A673 (cell line): ENCODE data around the gene FUT3. TPM values are rescaled to one million over a fixed set of nuclear protein-coding genes. Genes with fewer than 3 reads are reported as not detected.
"Not testable (repeated sequence)": the region's sequence is repeated elsewhere in the genome, so short reads cannot be mapped to it uniquely, and the experiment has no call there.

Experiments used
- BruUV-seq: library from RNA; stranded (reverse); fragments of 400-500 nt; replicated peaks from 2 replicates; lab custom pipeline; 2021; lab: Mats Ljungman, UMichigan
- CTCF ChIA-PET: fragments of 300-600 bp; sonication (Branson Sonifier 250); formaldehyde crosslinking; loops from one replicate; lab custom pipeline; 2022; ENCODE audit warnings: antibody characterized with exemption; lab: Charles Lee
- POLR2A ChIA-PET: fragments of 300-600 bp; sonication (Branson Sonifier 250); formaldehyde crosslinking; loops from one replicate; lab custom pipeline; 2022; ENCODE audit warnings: antibody characterized with exemption; ENCODE audit not compliant: low non-redundant PET; lab: Charles Lee
- DNase-seq: peaks from one replicate; pipeline ENCODE4 v3.0.0-alpha.2; 2015; ENCODE audit warnings: low spot score
- H3K27ac ChIP-seq: fragments of 200-600 bp; sonication (generic); 2 replicates; pipeline ENCODE4 v1.5.1; 2016; ENCODE audit warnings: mixed run types, low read depth, mild to moderate bottlenecking, mixed read lengths, antibody characterized with exemption, low read length; ENCODE audit not compliant: poor library complexity, severe bottlenecking
- H3K27me3 ChIP-seq: fragments of 200-600 bp; sonication (generic); replicated peaks from 2 replicates; pipeline ENCODE4 v1.6.1; 2017; ENCODE audit warnings: mixed run types, low read depth, mild to moderate bottlenecking, mixed read lengths, antibody characterized with exemption, low read length; ENCODE audit not compliant: insufficient read depth, poor library complexity
- H3K36me3 ChIP-seq: fragments of 200-600 bp; sonication (generic); 2 replicates; pipeline ENCODE4 v1.6.1; 2016; ENCODE audit warnings: mixed run types, mild to moderate bottlenecking, mixed read lengths, antibody characterized with exemption, low read length; ENCODE audit not compliant: insufficient read depth, poor library complexity, severe bottlenecking
- H3K4me1 ChIP-seq: fragments of 200-600 bp; sonication (generic); 2 replicates; pipeline ENCODE4 v1.6.1; 2017; ENCODE audit warnings: mixed run types, mild to moderate bottlenecking, mixed read lengths, antibody characterized with exemption, low read length; ENCODE audit not compliant: insufficient read depth, poor library complexity, severe bottlenecking
- H3K4me3 ChIP-seq: fragments of 200-600 bp; sonication (generic); 2 replicates; pipeline ENCODE4 v1.5.1; 2016; ENCODE audit warnings: low read depth, mixed run types, mild to moderate bottlenecking, mixed read lengths, low read length; ENCODE audit not compliant: poor library complexity, severe bottlenecking
- H3K9me3 ChIP-seq: fragments of 200-600 bp; sonication (generic); 2 replicates; pipeline ENCODE4 v1.6.1; 2016; ENCODE audit warnings: mixed run types, low read depth, mild to moderate bottlenecking, mixed read lengths, antibody characterized with exemption, low read length; ENCODE audit not compliant: poor library complexity, severe bottlenecking
- CTCF ChIP-seq: fragments of 300-800, 200-600 bp; sonication (generic); conservative IDR thresholded peaks from 2 replicates; pipeline ENCODE4 v1.5.1; 2017; ENCODE audit warnings: low read depth, mild to moderate bottlenecking, antibody characterized with exemption, low read length, moderate library complexity, mixed read lengths
- EZH2 ChIP-seq: fragments of 200-600 bp; sonication (generic); IDR thresholded peaks from 2 replicates; pipeline ENCODE4 v1.6.1; 2017; ENCODE audit warnings: borderline replicate concordance, low read depth, mild to moderate bottlenecking, mixed read lengths, antibody characterized with exemption, low read length; ENCODE audit not compliant: poor library complexity, severe bottlenecking
- intact Hi-C: fragments of 100-400 bp; cut with micrococcal nuclease; formaldehyde crosslinking; loops from one replicate; pipeline ENCODE4 v1.10.0; 2022; ENCODE audit not compliant: unreplicated experiment
- total RNA-seq: library from RNA; stranded (reverse); gene quantifications from 2 replicates; pipeline ENCODE4 v1.2.3, GENCODE V29; 2021

FUT3 gene
- total RNA-seq, 1 experiment from 2014 or later: not detected

GRCh38 chr19:5864013-5864720 is 12.9 kb upstream of the FUT3 start:
- Histone ChIP-seq H3K4me1 (no peaks in the 10 kb centered on the region), H3K36me3 (no peaks in the 10 kb centered on the region), H3K9me3 (no peaks in the 10 kb centered on the region), H3K27ac (no peak overlapping the region), H3K27me3 (no peaks in the 10 kb centered on the region), H3K4me3 (no peak overlapping the region)
- no peak for DNase-seq
- no TSS peak for BruUV-seq
- intact Hi-C loops: no loop called here
- POLR2A ChIA-PET: no interaction called here
- TF ChIP-seq CTCF: no peak
- TF ChIP-seq EZH2: no peak
- CTCF ChIA-PET: no interaction called here

- Histone ChIP-seq H3K36me3 (no peaks in the 10 kb centered on the region), H3K9me3 (no peaks in the 10 kb centered on the region), H3K27ac (no peak overlapping the region), H3K4me1 (no peaks in the 10 kb centered on the region), H3K27me3 (no peaks in the 10 kb centered on the region), H3K4me3 (no peak overlapping the region)
- BruUV-seq: no TSS peak
- no peak for DNase-seq
- intact Hi-C loops: no loop called here
- ChIA-PET POLR2A (no interaction called here), CTCF (interaction anchor here (0.6 kb wide), 1 partner anchor 1678 kb away, joined by 3 read pairs; no protein-coding TSS in a partner anchor)
- no peak for TF ChIP-seq CTCF
Measured at GRCh38 chr19:5863030-5863665, 11.9 kb upstream of the FUT3 start.

- CTCF ChIA-PET: no interaction called here
- Histone ChIP-seq H3K4me1 (no peaks in the 10 kb centered on the region), H3K4me3 (no peak overlapping the region), H3K27ac (no peak overlapping the region), H3K27me3 (no peaks in the 10 kb centered on the region), H3K36me3 (no peaks in the 10 kb centered on the region), H3K9me3 (no peaks in the 10 kb centered on the region)
- BruUV-seq: no TSS peak
- no peak for DNase-seq
- POLR2A ChIA-PET: no interaction called here
- TF ChIP-seq CTCF (no peak), EZH2 (no peak)
- intact Hi-C loops: no loop called here
Measured at GRCh38 chr19:5857203-5858081, 6.2 kb upstream of the FUT3 start.

GRCh38 chr19:5855151-5855550 is 3.9 kb upstream of the FUT3 start:
- intact Hi-C loops, BruUV-seq, H3K36me3 ChIP-seq, H3K4me3 ChIP-seq, H3K9me3 ChIP-seq, POLR2A ChIA-PET, DNase-seq, H3K27me3 ChIP-seq, CTCF ChIA-PET, H3K27ac ChIP-seq: not testable (repeated sequence)
- H3K4me1 ChIP-seq: peaks cover 10% of the 10 kb centered on the region

GRCh38 chr19:5854121-5854520 is 2.9 kb upstream of the FUT3 start:
- DNase-seq: not testable (repeated sequence)

More at GRCh38 chr19:5854121-5854520, 2.9 kb upstream of the FUT3 start:
- H3K27ac ChIP-seq, CTCF ChIA-PET, POLR2A ChIA-PET, BruUV-seq, H3K4me3 ChIP-seq, H3K9me3 ChIP-seq, H3K27me3 ChIP-seq, intact Hi-C loops, H3K36me3 ChIP-seq: not testable (repeated sequence)
- peaks cover 11% of the 10 kb centered on the region for H3K4me1 ChIP-seq
